ENCODE data around the gene MYOF.

- TF ChIP-seq CTCF (IDR thresholded peaks at IDR 0.05) (no peak), POLR2A (IDR thresholded peaks at IDR 0.05) (no peak)
These were observed 118.1 kb downstream of the MYOF start for GRCh38 chr10:93363891-93364648.
